Nephron progenitor cell (in vitro differentiated cells): Measurements from ENCODE around the gene AMMECR1.
A peak's percentile ranks its signal among the peaks of the same experiment; 100 is the strongest.

Experiments
- DNase-seq: peaks from one replicate; pipeline ENCODE4 v3.0.0; 2021
- H3K27ac Mint-ChIP-seq: 2 replicates; pipeline ENCODE4 v1.8.0; 2021; ENCODE audit warnings: mild to moderate bottlenecking, moderate library complexity, mixed read lengths
- H3K27me3 Mint-ChIP-seq: 2 replicates; pipeline ENCODE4 v1.8.0; 2021; ENCODE audit warnings: mild to moderate bottlenecking, low read depth, mixed read lengths; ENCODE audit not compliant: poor library complexity
- H3K36me3 Mint-ChIP-seq: 2 replicates; pipeline ENCODE4 v1.8.0; 2021; ENCODE audit warnings: low read depth, mixed read lengths
- H3K4me1 Mint-ChIP-seq: 2 replicates; pipeline ENCODE4 v1.8.0; 2021; ENCODE audit warnings: mixed read lengths
- H3K4me3 Mint-ChIP-seq: 2 replicates; pipeline ENCODE4 v1.8.0; 2021; ENCODE audit warnings: mild to moderate bottlenecking, moderate library complexity, mixed read lengths
- H3K9me3 Mint-ChIP-seq: 2 replicates; pipeline ENCODE4 v1.8.0; 2021; ENCODE audit warnings: mild to moderate bottlenecking, moderate library complexity, mixed read lengths
- TF ChIP-seq, protein P1 (sequence below): fragments of 200-600 bp; sonication (generic); IDR thresholded peaks from 2 replicates; pipeline ENCODE4 v1.5.0; 2021; ENCODE audit warnings: antibody characterized with exemption

AMMECR1 gene

DNA sequence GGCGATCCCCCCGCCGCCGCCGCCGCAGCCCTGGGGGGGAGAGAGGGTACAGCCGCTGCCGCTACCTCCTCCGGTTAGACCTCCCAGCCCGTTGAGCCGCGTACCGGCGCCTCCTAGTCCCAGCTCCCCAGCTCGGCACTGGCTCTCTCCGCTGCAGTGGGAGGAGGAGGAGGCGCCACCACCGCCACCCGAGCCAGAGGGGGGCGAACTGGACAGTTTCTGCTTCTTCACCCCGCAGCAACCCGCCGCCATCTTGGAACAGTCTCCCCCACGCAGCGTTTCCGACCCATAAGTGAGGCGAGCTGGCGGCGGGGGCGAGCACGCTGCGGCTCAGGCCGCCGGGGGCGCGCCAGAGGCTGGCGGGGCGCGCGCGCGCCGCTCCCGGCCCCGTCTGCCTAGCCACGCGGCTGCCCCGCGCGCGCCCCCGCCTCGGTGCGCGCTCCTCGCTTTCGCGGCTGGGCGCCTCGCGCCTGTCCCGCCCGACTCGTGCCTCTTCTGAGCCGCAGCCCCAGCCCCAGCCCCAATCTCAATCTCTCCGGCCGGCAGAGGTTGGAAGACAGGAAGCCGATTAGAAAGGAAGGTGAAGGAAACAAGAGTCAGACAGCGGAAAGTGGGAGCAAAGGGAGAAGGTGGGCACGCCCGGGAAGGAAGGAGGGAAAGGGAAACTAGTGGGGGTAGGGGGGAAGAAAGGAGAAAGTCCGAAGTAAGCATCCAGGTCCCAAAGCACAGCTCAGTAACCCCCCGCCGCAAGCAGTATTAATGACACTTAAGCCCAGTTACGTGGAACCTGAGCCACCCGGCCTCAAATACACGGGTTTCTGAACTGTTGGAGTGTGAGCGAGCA, at the start of gene AMMECR1:
TSS of gene AMMECR1 (minus strand) at position 266 of the 844 bp plus-strand sequence. CDS start at position 252, 14 bp downstream.
- no peaks in the 10 kb centered on the region for H3K9me3 Mint-ChIP-seq
- peaks cover 32% of the 10 kb centered on the region for H3K4me1 Mint-ChIP-seq
- H3K4me3 Mint-ChIP-seq: peak within 1 kb of the TSS; percentile 93
- TF ChIP-seq, protein P1, sequence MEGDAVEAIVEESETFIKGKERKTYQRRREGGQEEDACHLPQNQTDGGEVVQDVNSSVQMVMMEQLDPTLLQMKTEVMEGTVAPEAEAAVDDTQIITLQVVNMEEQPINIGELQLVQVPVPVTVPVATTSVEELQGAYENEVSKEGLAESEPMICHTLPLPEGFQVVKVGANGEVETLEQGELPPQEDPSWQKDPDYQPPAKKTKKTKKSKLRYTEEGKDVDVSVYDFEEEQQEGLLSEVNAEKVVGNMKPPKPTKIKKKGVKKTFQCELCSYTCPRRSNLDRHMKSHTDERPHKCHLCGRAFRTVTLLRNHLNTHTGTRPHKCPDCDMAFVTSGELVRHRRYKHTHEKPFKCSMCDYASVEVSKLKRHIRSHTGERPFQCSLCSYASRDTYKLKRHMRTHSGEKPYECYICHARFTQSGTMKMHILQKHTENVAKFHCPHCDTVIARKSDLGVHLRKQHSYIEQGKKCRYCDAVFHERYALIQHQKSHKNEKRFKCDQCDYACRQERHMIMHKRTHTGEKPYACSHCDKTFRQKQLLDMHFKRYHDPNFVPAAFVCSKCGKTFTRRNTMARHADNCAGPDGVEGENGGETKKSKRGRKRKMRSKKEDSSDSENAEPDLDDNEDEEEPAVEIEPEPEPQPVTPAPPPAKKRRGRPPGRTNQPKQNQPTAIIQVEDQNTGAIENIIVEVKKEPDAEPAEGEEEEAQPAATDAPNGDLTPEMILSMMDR: no peak
- H3K27me3 Mint-ChIP-seq: peaks cover 29% of the 10 kb centered on the region
- H3K27ac Mint-ChIP-seq: peak within 1 kb of the TSS; percentile 14
- H3K36me3 Mint-ChIP-seq: no peaks in the 10 kb centered on the region
- peak; percentile 88 for DNase-seq

DNA sequence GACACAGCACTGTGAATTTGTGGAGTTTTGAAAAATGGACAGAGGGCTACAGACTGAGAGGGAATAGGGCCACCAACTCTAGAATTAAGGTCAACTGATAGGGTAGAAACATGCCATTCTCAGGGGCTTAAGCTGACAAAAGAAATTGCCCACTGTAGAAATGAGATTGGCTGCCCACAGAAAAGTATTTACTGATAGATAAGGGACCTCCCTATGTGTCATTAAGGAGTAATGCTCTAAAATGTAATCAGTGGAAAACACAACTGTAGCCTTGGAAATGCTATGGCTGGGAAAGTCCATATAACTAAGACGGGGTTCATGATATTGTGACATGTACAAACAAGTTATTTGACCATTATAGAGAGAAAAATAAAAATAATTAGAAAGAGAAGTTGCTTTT, 45.4 kb upstream of the AMMECR1 start:
- H3K4me3 Mint-ChIP-seq: no peak overlapping the region
- H3K36me3 Mint-ChIP-seq: no peaks in the 10 kb centered on the region
- DNase-seq: no peak

DNA sequence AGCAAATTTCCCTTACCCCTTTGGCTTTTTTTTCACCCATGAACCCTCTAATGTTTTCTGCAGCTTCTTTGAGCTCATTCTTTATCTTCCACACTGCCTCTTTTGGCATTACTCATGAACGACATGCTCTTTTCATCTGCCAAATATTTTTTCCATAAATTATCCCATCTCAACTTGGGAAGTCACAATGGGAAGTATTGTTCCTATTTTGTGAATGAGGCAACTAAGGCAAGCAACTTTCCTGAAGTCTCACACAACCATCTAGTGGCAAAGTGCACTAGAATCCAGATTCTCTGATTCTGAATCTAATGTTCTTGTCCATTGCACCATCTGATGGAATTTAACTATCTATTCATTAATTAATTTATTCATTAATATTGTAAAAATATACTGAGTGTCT, 41.4 kb upstream of the AMMECR1 start:
- TF ChIP-seq, protein P1: no peak
- no peaks in the 10 kb centered on the region for H3K36me3 Mint-ChIP-seq
- H3K4me3 Mint-ChIP-seq: no peak overlapping the region
- H3K9me3 Mint-ChIP-seq: no peaks in the 10 kb centered on the region
- H3K27me3 Mint-ChIP-seq: no peaks in the 10 kb centered on the region
- no peak overlapping the region for H3K27ac Mint-ChIP-seq
- DNase-seq: no peak
- no peaks in the 10 kb centered on the region for H3K4me1 Mint-ChIP-seq

More for the DNA sequence above, 45.4 kb upstream of the AMMECR1 start:
- Mint-ChIP-seq H3K27me3 (no peaks in the 10 kb centered on the region), H3K9me3 (no peaks in the 10 kb centered on the region), H3K4me1 (no peaks in the 10 kb centered on the region), H3K27ac (no peak overlapping the region)
- TF ChIP-seq, protein P1: no peak

DNA sequence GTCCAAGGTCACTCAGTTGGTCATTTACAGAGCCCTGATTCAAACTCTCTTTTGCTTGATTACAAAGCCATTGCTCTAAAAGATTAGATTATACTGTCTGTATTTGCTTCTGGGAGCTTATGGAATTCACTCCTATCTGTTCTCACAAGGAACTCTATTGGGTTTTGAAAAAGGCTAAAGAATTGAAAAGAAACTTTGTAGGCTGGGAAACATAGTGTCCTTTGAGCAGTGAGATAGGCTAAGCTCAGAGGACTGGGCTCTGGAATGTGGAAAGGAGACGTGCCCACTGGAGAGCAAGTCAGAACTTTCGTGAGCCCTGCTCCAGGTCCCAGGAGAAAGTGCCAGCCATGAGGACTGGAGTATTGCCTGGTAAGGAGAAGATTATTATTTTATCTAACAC, 40.7 kb upstream of the AMMECR1 start, which contains the start of gene RTL9:
TSS of gene RTL9 (plus strand) at position 301 of the 400 bp plus-strand sequence. CDS start 91,770 bp downstream, outside the sequence.
- Mint-ChIP-seq H3K27ac (no peak within 1 kb of the TSS), H3K4me1 (no peaks in the 10 kb centered on the region), H3K36me3 (no peaks in the 10 kb centered on the region), H3K4me3 (no peak within 1 kb of the TSS), H3K9me3 (no peaks in the 10 kb centered on the region), H3K27me3 (no peaks in the 10 kb centered on the region)
- no peak for DNase-seq
- TF ChIP-seq, protein P1: no peak

DNA sequence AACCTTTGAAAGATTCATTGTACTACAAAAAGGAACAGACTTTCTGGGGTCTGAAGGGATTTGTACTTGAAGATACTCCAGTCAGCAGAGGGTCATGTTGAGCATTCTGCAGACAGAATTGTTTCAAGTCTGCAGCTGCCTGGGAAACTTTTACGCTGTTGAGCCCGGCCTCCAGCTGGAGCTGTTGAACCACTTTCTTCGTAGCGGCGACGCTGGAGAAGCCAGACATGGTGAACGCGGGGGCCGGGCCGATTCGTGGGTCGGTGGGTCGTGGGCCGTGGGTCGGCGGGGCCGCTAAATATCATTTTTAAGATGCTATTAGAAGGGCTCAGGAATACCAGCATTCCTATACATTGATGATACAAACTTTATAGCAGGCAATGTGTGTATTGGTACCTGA, 28.8 kb upstream of the AMMECR1 start:
- peak; percentile 29 for DNase-seq
- H3K9me3 Mint-ChIP-seq: no peaks in the 10 kb centered on the region
- no peaks in the 10 kb centered on the region for H3K4me1 Mint-ChIP-seq
- H3K36me3 Mint-ChIP-seq: no peaks in the 10 kb centered on the region
- TF ChIP-seq, protein P1: no peak
- no peak overlapping the region for H3K4me3 Mint-ChIP-seq
- H3K27ac Mint-ChIP-seq: no peak overlapping the region
- H3K27me3 Mint-ChIP-seq: peaks cover 11% of the 10 kb centered on the region
